Duodenal mucosa (tissue), 2 donors: Measurements from ENCODE around the gene PSMD9.
"Not testable (repeated sequence)": the region's sequence is repeated elsewhere in the genome, so short reads cannot be mapped to it uniquely, and the experiment has no call there.

Experiments used
- H3K27ac ChIP-seq: one replicate; pipeline ENCODE4 v1.7.0; 2013; ENCODE audit warnings: low read depth, low read length
- H3K27me3 ChIP-seq, 2 donors: one replicate each; pipeline ENCODE4 v1.7.0; 2013; ENCODE audit warnings: low read length in 2 of 2, control low read depth in 1 of 2; ENCODE audit not compliant: insufficient read depth in 2 of 2, control insufficient read depth in 1 of 2
- H3K36me3 ChIP-seq, 2 donors: one replicate each; pipeline ENCODE4 v1.7.0; 2013; ENCODE audit warnings: low read length in 2 of 2, control low read depth in 1 of 2; ENCODE audit not compliant: insufficient read depth in 2 of 2, control insufficient read depth in 1 of 2
- H3K4me1 ChIP-seq, 2 donors: one replicate each; pipeline ENCODE4 v1.7.0; 2013; ENCODE audit warnings: low read length in 2 of 2, control low read depth in 1 of 2; ENCODE audit not compliant: insufficient read depth in 2 of 2, control insufficient read depth in 1 of 2
- H3K4me3 ChIP-seq, 2 donors: one replicate each; pipeline ENCODE4 v1.7.0; 2013; ENCODE audit warnings: low read length in 2 of 2, low read depth in 1 of 2
- H3K9ac ChIP-seq, 2 donors: one replicate each; pipeline ENCODE4 v1.7.0; 2013; ENCODE audit warnings: low read length in 2 of 2, low read depth in 1 of 2
- H3K9me3 ChIP-seq, 2 donors: one replicate each; pipeline ENCODE4 v1.7.0; 2013; ENCODE audit warnings: low read length in 2 of 2, control low read depth in 1 of 2; ENCODE audit not compliant: control insufficient read depth in 1 of 2

Gene PSMD9

DNA sequence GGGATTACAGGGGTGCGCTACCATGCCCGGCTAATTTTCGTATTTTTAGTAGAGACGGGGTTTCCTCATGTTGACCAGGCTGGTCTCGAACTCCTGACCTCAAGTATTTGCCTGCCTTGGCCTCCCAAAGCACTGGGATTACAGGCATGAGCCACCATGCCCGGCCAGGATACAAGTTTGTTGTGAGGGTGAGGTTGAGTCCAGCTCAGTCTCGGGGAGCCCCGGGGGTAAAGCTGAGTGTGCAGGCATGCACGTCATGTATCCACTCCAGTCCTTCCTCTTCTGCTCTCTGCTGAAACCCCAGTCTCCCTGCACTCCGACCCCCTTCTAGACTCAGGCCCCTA, 30.3 kb upstream of the PSMD9 start:
- H3K27ac ChIP-seq: peak overlapping the region; percentile 78

DNA sequence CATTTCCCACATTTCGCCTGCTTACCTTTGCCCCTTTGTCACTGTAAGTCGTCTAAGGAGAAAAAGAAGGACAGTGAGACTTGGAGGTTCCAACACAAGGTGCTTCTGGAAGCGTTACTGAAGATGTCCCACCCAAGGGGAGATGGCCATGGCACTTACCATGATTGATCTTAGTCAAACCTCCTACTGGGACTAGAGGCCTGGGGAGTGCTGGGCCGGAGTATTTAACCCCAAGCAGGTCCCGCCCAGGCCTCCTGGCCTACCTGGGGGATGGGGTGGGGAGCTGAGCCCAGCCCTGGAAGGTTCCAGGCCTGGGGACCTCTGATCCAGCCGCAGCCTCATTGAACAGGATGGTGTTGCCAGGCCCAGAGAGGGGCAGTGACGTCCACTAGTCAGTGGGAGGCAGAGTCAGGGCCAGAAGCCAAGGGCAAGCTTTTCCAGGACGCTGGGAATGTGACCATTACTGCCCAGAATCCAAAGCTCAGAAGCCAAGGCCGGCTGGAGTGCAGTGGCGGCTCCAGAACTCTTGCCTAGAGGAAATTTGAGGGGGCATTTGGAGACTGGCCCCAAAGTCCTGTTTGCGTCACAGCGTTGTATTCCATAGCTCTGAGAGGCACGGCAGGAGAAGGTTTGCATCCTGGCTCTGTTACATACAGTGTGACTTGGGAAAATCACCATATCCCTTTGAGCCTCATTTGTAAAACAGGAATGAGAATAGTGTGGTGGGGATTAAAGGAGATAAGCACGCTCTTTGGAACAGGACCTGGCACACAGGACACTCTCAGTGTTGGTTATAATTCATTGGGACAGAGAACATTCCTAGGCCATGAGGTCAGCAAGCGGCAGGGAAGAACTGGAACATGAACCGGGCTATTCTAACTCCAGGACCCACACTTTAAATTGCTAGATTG, 29.7 kb upstream of the PSMD9 start, which contains the start of gene HPD:
Gene HPD, minus strand, starts transcription at position 198 of the 911 bp plus-strand sequence. Its CDS starts 36 bp downstream, at position 162.
- H3K9ac ChIP-seq: no peak within 1 kb of the TSS
- peaks cover 0 to 3% of the 10 kb centered on the region in 2 donors for H3K4me1 ChIP-seq
- no peaks in the 10 kb centered on the region for H3K27me3 ChIP-seq
- no peaks in the 10 kb centered on the region for H3K36me3 ChIP-seq
- no peak within 1 kb of the TSS for H3K4me3 ChIP-seq
- no peaks in the 10 kb centered on the region for H3K9me3 ChIP-seq
- H3K27ac ChIP-seq: peak within 1 kb of the TSS; percentile 78

More for the DNA sequence above, 30.3 kb upstream of the PSMD9 start:
- Histone ChIP-seq H3K36me3 (no peaks in the 10 kb centered on the region), H3K9ac (no peak overlapping the region), H3K4me3 (no peak overlapping the region), H3K4me1 (peaks cover 0 to 3% of the 10 kb centered on the region in 2 donors), H3K27me3 (no peaks in the 10 kb centered on the region), H3K9me3 (no peaks in the 10 kb centered on the region)

DNA sequence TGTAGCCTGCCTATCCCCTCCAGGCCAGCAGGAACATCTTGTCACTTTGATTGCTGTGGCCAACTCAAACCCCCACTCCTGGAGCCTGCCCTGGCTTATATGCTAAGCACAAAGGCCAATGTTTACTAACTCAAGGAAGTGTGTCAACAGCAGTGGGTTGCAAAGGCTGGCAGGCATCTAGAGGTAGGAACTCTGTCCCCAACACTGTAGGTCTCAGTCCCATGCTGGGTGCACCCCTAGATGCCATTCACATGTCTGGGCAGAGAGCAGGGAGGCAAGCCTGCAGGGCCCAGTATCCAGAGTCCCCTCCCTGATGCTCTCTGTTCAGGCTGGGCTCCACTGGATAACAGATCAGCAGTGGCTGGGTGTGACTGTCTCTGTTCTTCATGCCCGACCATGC, 28.3 kb upstream of the PSMD9 start:
- Histone ChIP-seq H3K27me3 (no peaks in the 10 kb centered on the region), H3K9ac (no peak overlapping the region), H3K27ac (no peak overlapping the region), H3K4me3 (no peak overlapping the region), H3K4me1 (peaks cover 0 to 3% of the 10 kb centered on the region in 2 donors), H3K36me3 (no peaks in the 10 kb centered on the region), H3K9me3 (no peaks in the 10 kb centered on the region)

DNA sequence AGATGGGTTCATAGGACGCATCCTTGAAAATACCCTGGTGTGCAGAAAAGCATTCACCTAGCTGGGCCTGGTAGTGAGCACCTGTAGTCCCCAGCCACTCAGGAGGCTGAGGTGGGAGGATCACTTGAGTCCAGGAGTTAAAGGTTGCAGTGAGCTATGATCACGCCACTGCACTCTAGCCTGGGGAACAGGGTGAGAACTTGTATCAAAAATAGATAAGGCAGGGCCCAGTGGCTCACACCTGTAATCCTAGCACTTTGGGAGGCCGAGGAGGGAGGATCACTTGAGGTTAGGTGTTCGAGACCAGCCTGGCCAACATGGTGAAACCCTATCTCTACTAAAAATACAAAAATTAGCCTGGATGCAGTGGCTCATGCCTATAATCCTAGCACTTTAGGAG, 27.9 kb upstream of the PSMD9 start:
- not testable (repeated sequence) for H3K9ac ChIP-seq, H3K36me3 ChIP-seq, H3K27ac ChIP-seq, H3K27me3 ChIP-seq, H3K4me3 ChIP-seq, H3K9me3 ChIP-seq, H3K4me1 ChIP-seq

DNA sequence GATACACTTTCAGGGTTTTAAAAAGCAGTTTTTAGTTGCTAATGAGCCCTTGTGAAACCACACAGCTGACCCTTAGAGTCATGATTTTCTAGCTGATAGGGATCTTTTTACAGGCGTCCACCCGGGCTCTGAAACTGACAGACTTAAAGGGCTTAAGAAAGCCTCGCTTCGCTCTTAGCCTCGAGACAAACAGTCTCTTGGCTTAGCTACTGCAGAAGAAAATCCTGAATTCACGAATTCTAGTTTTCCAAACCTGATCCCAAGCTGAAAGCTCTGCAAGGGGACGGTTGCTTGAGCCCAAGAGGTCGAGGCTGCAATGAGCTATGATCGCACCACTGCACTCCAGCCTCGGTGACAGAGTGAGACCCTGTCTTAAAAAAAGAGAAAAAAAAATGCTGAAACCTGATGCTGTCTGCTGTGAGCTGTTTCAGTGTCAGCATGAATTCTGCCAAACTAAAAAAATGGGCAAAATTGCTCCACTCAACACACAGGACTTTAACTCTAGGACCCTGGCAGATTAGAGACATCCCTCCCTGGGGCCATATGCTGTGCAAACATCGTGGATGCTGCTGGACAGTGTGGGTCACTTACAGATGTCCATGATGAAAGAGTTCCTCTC, 26.8 kb upstream of the PSMD9 start:
- no peak overlapping the region for H3K4me3 ChIP-seq
- H3K4me1 ChIP-seq: peaks cover 0 to 3% of the 10 kb centered on the region in 2 donors
- H3K9ac ChIP-seq: no peak overlapping the region
- no peaks in the 10 kb centered on the region for H3K27me3 ChIP-seq
- H3K9me3 ChIP-seq: no peaks in the 10 kb centered on the region
- no peaks in the 10 kb centered on the region for H3K36me3 ChIP-seq
- no peak overlapping the region for H3K27ac ChIP-seq

DNA sequence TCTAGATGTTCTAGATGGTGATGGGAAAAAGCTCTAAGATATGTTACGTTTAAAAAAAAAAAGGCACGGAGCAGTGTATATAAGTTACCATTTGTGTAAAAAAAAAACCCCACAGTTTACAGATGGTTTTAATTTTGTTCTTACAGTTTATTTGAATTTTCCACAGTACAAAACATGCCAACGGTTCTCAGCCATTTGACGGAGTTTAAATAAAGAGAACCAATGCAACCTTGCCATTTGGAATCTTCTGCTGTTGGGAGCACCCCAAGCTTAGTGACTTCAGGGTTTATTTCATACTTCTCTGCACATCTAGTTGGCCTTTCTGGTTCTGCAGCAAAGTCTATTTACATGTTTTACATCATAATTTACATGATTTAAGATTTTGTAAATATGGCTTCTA, 22.3 kb upstream of the PSMD9 start:
- Histone ChIP-seq H3K27me3 (no peaks in the 10 kb centered on the region), H3K36me3 (no peaks in the 10 kb centered on the region), H3K4me3 (no peak overlapping the region), H3K4me1 (peaks cover 0 to under 1% of the 10 kb centered on the region in 2 donors), H3K27ac (no peak overlapping the region), H3K9ac (no peak overlapping the region), H3K9me3 (no peaks in the 10 kb centered on the region)

DNA sequence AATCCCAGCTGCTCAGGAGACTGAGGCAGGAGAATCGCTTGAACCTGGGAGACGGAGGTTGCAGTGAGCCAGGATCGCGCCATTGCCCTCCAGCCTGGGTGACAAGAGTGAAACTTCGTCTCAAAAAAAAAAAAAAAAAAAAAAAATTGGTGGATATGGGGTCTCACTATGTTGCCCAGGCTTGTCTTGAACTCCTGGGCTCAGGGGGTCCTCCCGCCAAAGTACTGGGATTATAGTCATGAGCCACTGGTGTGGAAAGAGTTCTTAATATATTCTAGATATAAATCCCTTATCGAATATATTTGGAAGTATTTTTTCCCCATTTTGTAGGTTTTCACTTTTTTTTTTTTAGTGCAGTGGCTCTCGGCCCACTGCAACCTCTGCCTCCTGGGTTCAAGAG, 19.4 kb upstream of the PSMD9 start:
- H3K4me1 ChIP-seq, H3K36me3 ChIP-seq: not testable (repeated sequence)

DNA sequence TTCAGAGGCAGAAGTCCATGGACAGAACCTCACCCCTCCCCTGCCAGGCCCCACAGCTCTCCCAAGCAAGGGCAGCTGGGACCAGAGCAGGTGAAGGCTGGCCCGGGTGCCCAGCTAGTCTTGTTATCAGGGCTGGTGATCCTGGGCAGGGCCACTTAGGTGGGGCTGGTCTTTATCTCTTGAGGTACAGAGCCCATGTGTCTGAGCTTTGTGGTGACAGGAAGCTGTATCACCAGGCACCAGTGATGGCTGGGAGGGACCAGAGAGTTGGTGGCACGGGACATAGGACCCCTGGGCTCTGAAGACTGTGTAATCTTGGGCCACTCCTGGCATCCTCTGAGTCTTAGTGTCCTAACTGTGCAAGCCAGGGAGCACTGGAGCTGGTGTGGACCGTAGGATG, 17.1 kb upstream of the PSMD9 start:
- H3K27ac ChIP-seq: no peak overlapping the region
- no peaks in the 10 kb centered on the region for H3K36me3 ChIP-seq
- H3K9ac ChIP-seq: no peak overlapping the region
- H3K27me3 ChIP-seq: no peaks in the 10 kb centered on the region
- no peaks in the 10 kb centered on the region for H3K9me3 ChIP-seq
- H3K4me3 ChIP-seq: no peak overlapping the region
- peaks cover 0 to 4% of the 10 kb centered on the region in 2 donors for H3K4me1 ChIP-seq

More for the DNA sequence above, 19.4 kb upstream of the PSMD9 start:
- H3K4me3 ChIP-seq, H3K27me3 ChIP-seq, H3K9me3 ChIP-seq, H3K9ac ChIP-seq, H3K27ac ChIP-seq: not testable (repeated sequence)

DNA sequence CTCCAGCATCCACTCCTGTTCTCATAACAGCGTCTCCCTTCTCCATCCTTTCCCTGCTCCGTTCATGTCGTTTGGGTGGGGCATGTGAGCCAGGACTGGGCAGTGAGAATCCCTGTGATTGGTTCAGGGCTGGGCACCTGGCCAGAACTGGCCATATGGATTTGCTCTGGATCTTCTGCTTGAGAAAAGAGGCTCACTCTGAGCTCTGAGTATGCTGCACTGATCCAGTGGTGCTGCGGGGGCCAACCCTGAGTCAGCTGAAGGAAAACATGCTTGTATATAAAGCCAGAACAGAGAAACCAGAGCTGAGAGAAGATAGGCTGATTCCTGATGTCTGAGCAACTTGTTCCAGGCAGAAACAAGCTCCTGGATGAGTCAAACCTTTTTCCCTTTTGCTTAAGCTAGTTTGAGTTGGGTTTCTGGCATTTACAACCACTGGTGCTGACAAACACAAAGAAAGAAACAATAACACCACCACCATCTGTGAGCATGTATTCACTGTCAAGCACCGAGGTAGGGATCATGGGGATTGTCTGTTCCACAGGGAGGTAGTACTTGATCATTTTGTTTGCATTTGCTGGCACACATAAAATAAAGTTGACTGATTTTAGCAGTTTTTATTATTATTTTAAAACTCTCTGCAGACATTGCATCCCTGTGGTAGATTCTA, 15.9 kb upstream of the PSMD9 start:
- H3K4me1 ChIP-seq: peaks cover 0 to 4% of the 10 kb centered on the region in 2 donors
- H3K27ac ChIP-seq: no peak overlapping the region
- no peaks in the 10 kb centered on the region for H3K36me3 ChIP-seq
- H3K4me3 ChIP-seq: no peak overlapping the region
- H3K9ac ChIP-seq: no peak overlapping the region
- no peaks in the 10 kb centered on the region for H3K9me3 ChIP-seq
- no peaks in the 10 kb centered on the region for H3K27me3 ChIP-seq

DNA sequence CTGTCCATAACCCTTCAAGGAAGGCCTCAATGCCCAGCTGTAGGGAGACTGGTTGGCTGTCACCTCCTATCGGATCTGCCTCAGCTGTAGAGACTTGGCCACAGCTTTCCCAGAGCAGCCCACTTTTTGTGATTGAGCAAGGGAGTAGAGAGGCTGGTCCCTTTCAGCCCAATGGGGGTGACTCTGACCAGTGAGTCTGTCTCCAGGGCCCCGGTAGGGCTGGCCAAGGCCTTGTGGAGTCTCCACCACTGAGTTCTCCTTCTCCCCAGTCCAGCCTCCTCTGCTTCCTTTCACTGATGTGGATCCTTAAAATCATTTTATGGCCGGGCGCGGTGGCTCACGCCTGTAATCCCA, 15.4 kb upstream of the PSMD9 start:
- Histone ChIP-seq H3K36me3 (no peaks in the 10 kb centered on the region), H3K4me1 (peaks cover 0 to 4% of the 10 kb centered on the region in 2 donors), H3K4me3 (no peak overlapping the region), H3K9ac (no peak overlapping the region), H3K27ac (no peak overlapping the region), H3K27me3 (no peaks in the 10 kb centered on the region), H3K9me3 (no peaks in the 10 kb centered on the region)
